Measurements from ENCODE around the gene TYW1B. TPM values are rescaled to one million over a fixed set of nuclear protein-coding genes. Genes with fewer than 3 reads are reported as not detected.
"Not testable (repeated sequence)": the region's sequence is repeated elsewhere in the genome, so short reads cannot be mapped to it uniquely, and the experiment has no call there.

Gene TYW1B
- total RNA-seq (ENCODE audit: low replicate concordance): 3.6 and 4.4 TPM in 2 replicates

GRCh38 chr7:72827839-72828591 is at the start of gene TYW1B:
Gene TYW1B (minus strand): TSS chr7:72828200. CDS start chr7:72828075, 125 bp downstream.
- not testable (repeated sequence) for H3K27me3 Mint-ChIP-seq (ENCODE audit: insufficient read depth, low read depth); H3K9me3 ChIP-seq (ENCODE audit: low read depth); H3K36me3 Mint-ChIP-seq; H3K36me3 ChIP-seq; H4K20me1 ChIP-seq (ENCODE audit: low read depth); H3K4me1 ChIP-seq; H3K27me3 ChIP-seq; H3K9me3 Mint-ChIP-seq
- Histone ChIP-seq H3K9ac (peak within 1 kb of the TSS; percentile 59), H3K27ac (peak within 1 kb of the TSS; percentile 61), H3F3A (ENCODE audit: low read depth) (peaks cover 19% of the 10 kb centered on the region), H3K4me3 (peak within 1 kb of the TSS; percentile 85), H3K4me2 (peak within 1 kb of the TSS; percentile 84), H2AFZ (replicated peaks) (peak within 1 kb of the TSS; percentile 96), H3K79me2 (ENCODE audit: low read depth) (peaks cover 40% of the 10 kb centered on the region)
- H3K4me1 Mint-ChIP-seq: peaks cover 16% of the 10 kb centered on the region
- peak within 1 kb of the TSS; percentile 5 for H3K27ac Mint-ChIP-seq
- DNase-seq (ENCODE audit: low spot score): peak; percentile 98
- H3K4me3 Mint-ChIP-seq: peak within 1 kb of the TSS; percentile 93

- H3K27ac Mint-ChIP-seq: peak overlapping the region; percentile 44
Observed at GRCh38 chr7:72867591-72867990, 39.6 kb upstream of the TYW1B start.

GRCh38 chr7:72858846-72859400 is 30.9 kb upstream of the TYW1B start:
- H2AFZ ChIP-seq (replicated peaks); H3K36me3 ChIP-seq; H3K27me3 Mint-ChIP-seq (ENCODE audit: insufficient read depth, low read depth); H3K36me3 Mint-ChIP-seq; H3K79me2 ChIP-seq (ENCODE audit: low read depth); H3K27ac ChIP-seq; H3K9ac ChIP-seq; H3K4me3 Mint-ChIP-seq; H3K27ac Mint-ChIP-seq; H3K27me3 ChIP-seq; H3K4me1 Mint-ChIP-seq; H3K4me3 ChIP-seq; H3K9me3 ChIP-seq (ENCODE audit: low read depth); H4K20me1 ChIP-seq (ENCODE audit: low read depth); H3K9me3 Mint-ChIP-seq; H3F3A ChIP-seq (ENCODE audit: low read depth); H3K4me1 ChIP-seq; DNase-seq (ENCODE audit: low spot score); H3K4me2 ChIP-seq: not testable (repeated sequence)

More at GRCh38 chr7:72867591-72867990, 39.6 kb upstream of the TYW1B start:
- H4K20me1 ChIP-seq (ENCODE audit: low read depth); H2AFZ ChIP-seq (replicated peaks); H3K79me2 ChIP-seq (ENCODE audit: low read depth); H3K4me2 ChIP-seq; H3F3A ChIP-seq (ENCODE audit: low read depth); H3K36me3 Mint-ChIP-seq; H3K27me3 Mint-ChIP-seq (ENCODE audit: insufficient read depth, low read depth); H3K36me3 ChIP-seq; H3K9ac ChIP-seq; H3K27me3 ChIP-seq; H3K4me1 ChIP-seq; H3K9me3 ChIP-seq (ENCODE audit: low read depth); H3K4me1 Mint-ChIP-seq; H3K27ac ChIP-seq; H3K4me3 ChIP-seq; H3K9me3 Mint-ChIP-seq; DNase-seq (ENCODE audit: low spot score); H3K4me3 Mint-ChIP-seq: not testable (repeated sequence)

- not testable (repeated sequence) for H3K4me3 ChIP-seq, H3K4me1 Mint-ChIP-seq
Observed at GRCh38 chr7:72857925-72858324, 29.9 kb upstream of the TYW1B start.

GRCh38 chr7:72855261-72855660 is 27.3 kb upstream of the TYW1B start:
- not testable (repeated sequence) for H3K4me2 ChIP-seq; H3K36me3 Mint-ChIP-seq; DNase-seq (ENCODE audit: low spot score); H3K27ac Mint-ChIP-seq; H3K36me3 ChIP-seq; H3K9ac ChIP-seq; H3K27me3 Mint-ChIP-seq (ENCODE audit: insufficient read depth, low read depth); H3K9me3 Mint-ChIP-seq; H3K4me1 Mint-ChIP-seq; H3K4me1 ChIP-seq; H3K27ac ChIP-seq; H3K4me3 Mint-ChIP-seq; H4K20me1 ChIP-seq (ENCODE audit: low read depth); H3F3A ChIP-seq (ENCODE audit: low read depth); H3K9me3 ChIP-seq (ENCODE audit: low read depth); H3K27me3 ChIP-seq; H3K4me3 ChIP-seq; H2AFZ ChIP-seq (replicated peaks); H3K79me2 ChIP-seq (ENCODE audit: low read depth)

More at GRCh38 chr7:72857925-72858324, 29.9 kb upstream of the TYW1B start:
- not testable (repeated sequence) for H3K9me3 Mint-ChIP-seq; H3K27me3 Mint-ChIP-seq (ENCODE audit: insufficient read depth, low read depth); H4K20me1 ChIP-seq (ENCODE audit: low read depth); H3K36me3 Mint-ChIP-seq; H3F3A ChIP-seq (ENCODE audit: low read depth); H3K27ac Mint-ChIP-seq; H3K79me2 ChIP-seq (ENCODE audit: low read depth); H3K9me3 ChIP-seq (ENCODE audit: low read depth); H3K4me1 ChIP-seq; H3K27ac ChIP-seq; H3K36me3 ChIP-seq; H3K4me3 Mint-ChIP-seq; H3K4me2 ChIP-seq; DNase-seq (ENCODE audit: low spot score); H2AFZ ChIP-seq (replicated peaks); H3K9ac ChIP-seq; H3K27me3 ChIP-seq

GRCh38 chr7:72852937-72853336 is 24.9 kb upstream of the TYW1B start:
- not testable (repeated sequence) for H3K79me2 ChIP-seq (ENCODE audit: low read depth); H3K9ac ChIP-seq; H3K27me3 Mint-ChIP-seq (ENCODE audit: insufficient read depth, low read depth); H3K27ac ChIP-seq; H3F3A ChIP-seq (ENCODE audit: low read depth); H3K27ac Mint-ChIP-seq; H4K20me1 ChIP-seq (ENCODE audit: low read depth); H3K36me3 ChIP-seq; H3K9me3 Mint-ChIP-seq; H3K4me1 Mint-ChIP-seq; DNase-seq (ENCODE audit: low spot score); H3K4me3 Mint-ChIP-seq; H3K9me3 ChIP-seq (ENCODE audit: low read depth); H3K27me3 ChIP-seq; H3K4me3 ChIP-seq; H3K4me1 ChIP-seq; H3K4me2 ChIP-seq; H3K36me3 Mint-ChIP-seq; H2AFZ ChIP-seq (replicated peaks)

GRCh38 chr7:72850746-72851145 is 22.7 kb upstream of the TYW1B start:
- H2AFZ ChIP-seq (replicated peaks); H3K4me1 ChIP-seq; H3K9me3 ChIP-seq (ENCODE audit: low read depth); H3K27me3 Mint-ChIP-seq (ENCODE audit: insufficient read depth, low read depth); H3K27ac ChIP-seq; H3K4me2 ChIP-seq; H3K27me3 ChIP-seq; H3K4me3 ChIP-seq; H3F3A ChIP-seq (ENCODE audit: low read depth); H3K79me2 ChIP-seq (ENCODE audit: low read depth); H3K4me3 Mint-ChIP-seq; H3K36me3 Mint-ChIP-seq; H3K4me1 Mint-ChIP-seq; H3K9ac ChIP-seq; H3K27ac Mint-ChIP-seq; H3K36me3 ChIP-seq; H4K20me1 ChIP-seq (ENCODE audit: low read depth); DNase-seq (ENCODE audit: low spot score); H3K9me3 Mint-ChIP-seq: not testable (repeated sequence)

- not testable (repeated sequence) for DNase-seq (ENCODE audit: low spot score); H3K4me3 Mint-ChIP-seq; H3K27me3 Mint-ChIP-seq (ENCODE audit: insufficient read depth, low read depth); H3K36me3 ChIP-seq; H3K27ac ChIP-seq; H3K27me3 ChIP-seq; H3K4me1 ChIP-seq; H2AFZ ChIP-seq (replicated peaks); H3F3A ChIP-seq (ENCODE audit: low read depth); H3K4me1 Mint-ChIP-seq; H3K4me3 ChIP-seq; H3K9ac ChIP-seq; H3K9me3 ChIP-seq (ENCODE audit: low read depth); H3K79me2 ChIP-seq (ENCODE audit: low read depth); H3K36me3 Mint-ChIP-seq; H3K4me2 ChIP-seq; H4K20me1 ChIP-seq (ENCODE audit: low read depth)
- peak overlapping the region; percentile 22 for H3K27ac Mint-ChIP-seq
- H3K9me3 Mint-ChIP-seq: peaks cover 11% of the 10 kb centered on the region
Observed at GRCh38 chr7:72844146-72844545, 16.1 kb upstream of the TYW1B start.
